ENCODE measurements around the gene MCUB.

- TF ChIP-seq CTCF (IDR thresholded peaks at IDR 0.05; ENCODE audit: extremely low read depth in 1 of 2, insufficient read depth in 1 of 2, low read depth in 1 of 2, low read length in 2 of 2), result no peak
- no peak for TF ChIP-seq POLR2A (IDR thresholded peaks at IDR 0.05; ENCODE audit: low read depth, low read length)
- TF ChIP-seq JUN (IDR thresholded peaks at IDR 0.05; ENCODE audit: borderline replicate concordance, insufficient read depth, insufficient read length, low read depth), result no peak
- TF ChIP-seq EZH2 (IDR thresholded peaks at IDR 0.05; ENCODE audit: borderline replicate concordance, low read depth, low read length, severe bottlenecking), result no peak
These were observed 115.1 kb downstream of the MCUB start for GRCh38 chr4:109675181-109675580.

Data from endothelial cell of umbilical vein (primary cell).